Hematopoietic multipotent progenitor cell treated with erythropoietin and hydrocortisone succinate and interleukin-3 and kit ligand, for 4 days (in vitro differentiated cells): ENCODE data around the gene ANKRD10.

Experiments
- DNase-seq: peaks from one replicate; pipeline ENCODE4 v3.0.0-alpha.2; 2015

Gene ANKRD10

GRCh38 chr13:110828705-110829104, 86.2 kb downstream of the ANKRD10 start:
- no peak for DNase-seq
